H1 (cell line): Measurements from ENCODE around the gene WDR11. TPM values are rescaled to one million over a fixed set of nuclear protein-coding genes. Genes with fewer than 3 reads are reported as not detected.
A peak's percentile ranks its signal among the peaks of the same experiment; 100 is the strongest.

ENCODE experiments used
- CTCF ChIA-PET: fragments of 300-600 bp; sonication (Branson Sonifier 250); formaldehyde crosslinking; loops from one replicate; lab custom pipeline; 2021; ENCODE audit not compliant: partially characterized antibody; lab: Charles Lee
- POLR2A ChIA-PET: fragments of 300-600 bp; sonication (Branson Sonifier 250); formaldehyde crosslinking; loops from one replicate; lab custom pipeline; 2021; ENCODE audit warnings: inconsistent platforms; ENCODE audit not compliant: partially characterized antibody; lab: Charles Lee
- DNase-seq, 2 experiments: peaks; one replicate each; pipeline versions ENCODE4 v3.0.0 to v3.0.0-alpha.2; 2010 to 2022; ENCODE audit warnings: low spot score in 2 of 2, low read depth in 1 of 2, mixed read lengths in 1 of 2
- FAIRE-seq: peaks from 2 replicates; lab custom pipeline; 2011; peaks lifted over from hg19 to GRCh38; lab: Jason Lieb, UNC
- H2AFZ ChIP-seq: 2 replicates; pipeline ENCODE4 v1.8.1; 2012; ENCODE audit warnings: low read length, inconsistent platforms
- H2AK5ac ChIP-seq: 2 replicates; pipeline ENCODE4 v1.6.1; 2013; ENCODE audit warnings: low read depth, low read length
- H2BK120ac ChIP-seq: replicated peaks from 2 replicates; pipeline ENCODE3; 2013; ENCODE audit warnings: low read depth, low read length, inconsistent platforms
- H2BK12ac ChIP-seq: 2 replicates; pipeline ENCODE4 v1.6.1; 2013; ENCODE audit warnings: low read depth, low read length
- H2BK15ac ChIP-seq: 2 replicates; pipeline ENCODE4 v1.6.1; 2013; ENCODE audit warnings: low read length
- H2BK20ac ChIP-seq: 2 replicates; pipeline ENCODE4 v1.6.1; 2013; ENCODE audit warnings: low read length
- H2BK5ac ChIP-seq: 2 replicates; pipeline ENCODE4 v1.6.1; 2013; ENCODE audit warnings: low read depth, low read length
- H3K14ac ChIP-seq: 2 replicates; pipeline ENCODE4 v1.6.1; 2013; ENCODE audit warnings: inconsistent platforms; ENCODE audit not compliant: insufficient read length
- H3K18ac ChIP-seq: 2 replicates; pipeline ENCODE4 v1.6.1; 2013; ENCODE audit warnings: low read length; ENCODE audit errors: extremely low read depth
- H3K23ac ChIP-seq: 2 replicates; pipeline ENCODE4 v1.6.1; 2013; ENCODE audit warnings: inconsistent platforms; ENCODE audit not compliant: insufficient read length
- H3K23me2 ChIP-seq: 2 replicates; pipeline ENCODE4 v1.6.1; 2013; ENCODE audit warnings: low read depth, low read length
- H3K27ac ChIP-seq: 2 replicates; pipeline ENCODE4 v1.6.1; 2011; ENCODE audit warnings: low read depth, low read length, inconsistent platforms
- H3K27me3 ChIP-seq, 4 experiments: replicated peaks in 1 of 4; 1 replicate in 1 of 4; 2 replicates in 3 of 4; pipeline versions ENCODE4 v1.6.1 to v1.8.1; 2011 to 2013; ENCODE audit warnings: low read length in 3 of 4, mild to moderate bottlenecking in 3 of 4, inconsistent platforms in 2 of 4, mixed read lengths in 2 of 4, moderate library complexity in 1 of 4; ENCODE audit not compliant: control insufficient read depth in 3 of 4, insufficient read depth in 3 of 4; ENCODE audit errors: extremely low read depth in 1 of 4
- H3K36me3 ChIP-seq, 4 experiments: 2 replicates each; pipeline versions ENCODE4 v1.6.1 to v1.8.1; 2011 to 2013; ENCODE audit warnings: mild to moderate bottlenecking in 4 of 4, low read length in 3 of 4, moderate library complexity in 2 of 4, control low read depth in 1 of 4, inconsistent platforms in 1 of 4; ENCODE audit not compliant: insufficient read depth in 4 of 4, control insufficient read depth in 2 of 4
- H3K4ac ChIP-seq: replicated peaks from 2 replicates; pipeline ENCODE3; 2013; ENCODE audit warnings: low read length, low read depth, mixed read lengths, inconsistent platforms; ENCODE audit not compliant: insufficient read length
- H3K4me1 ChIP-seq, 4 experiments: replicated peaks in 1 of 4; 1 replicate in 1 of 4; 2 replicates in 3 of 4; pipeline versions ENCODE4 v1.6.1 to v1.8.1; 2011 to 2013; ENCODE audit warnings: low read length in 3 of 4, inconsistent platforms in 2 of 4, mixed read lengths in 1 of 4; ENCODE audit not compliant: insufficient read depth in 4 of 4, control insufficient read depth in 3 of 4
- H3K4me2 ChIP-seq, 2 experiments: 2 replicates each; pipeline versions ENCODE4 v1.6.1 to v1.8.1; 2011 to 2013; ENCODE audit warnings: low read depth in 2 of 2, low read length in 2 of 2, control low read depth in 1 of 2, inconsistent platforms in 1 of 2, mild to moderate bottlenecking in 1 of 2; ENCODE audit not compliant: insufficient read depth in 1 of 2
- H3K4me3 ChIP-seq, 4 experiments: fragments of 200-600, 300-600 bp in 1 of 4; sonication (generic), shearing (Covaris generic), sonication (Bioruptor Twin) in 1 of 4; 2 replicates each; pipeline versions ENCODE4 v1.5.1 to v1.8.1; 2011 to 2016; ENCODE audit warnings: low read length in 4 of 4, low read depth in 3 of 4, control low read depth in 2 of 4, inconsistent platforms in 2 of 4, mild to moderate bottlenecking in 2 of 4, mixed read lengths in 1 of 4, moderate library complexity in 1 of 4; ENCODE audit not compliant: insufficient read depth in 2 of 4; ENCODE audit errors: extremely low read depth in 1 of 4
- H3K56ac ChIP-seq: replicated peaks from 2 replicates; pipeline ENCODE3; 2013; ENCODE audit warnings: low read depth, mild to moderate bottlenecking, mixed read lengths, low read length, inconsistent platforms; ENCODE audit not compliant: insufficient read length
- H3K79me1 ChIP-seq: 2 replicates; pipeline ENCODE4 v1.6.1; 2013; ENCODE audit warnings: low read depth, low read length, control low read depth
- H3K79me2 ChIP-seq, 2 experiments: 2 replicates each; pipeline versions ENCODE4 v1.6.1 to v1.8.1; 2012 to 2013; ENCODE audit warnings: low read length in 2 of 2, mild to moderate bottlenecking in 2 of 2, inconsistent platforms in 1 of 2; ENCODE audit not compliant: insufficient read depth in 2 of 2, control insufficient read depth in 1 of 2
- H3K9ac ChIP-seq, 4 experiments: replicated peaks in 1 of 4; 1 replicate in 1 of 4; 2 replicates in 3 of 4; pipeline versions ENCODE4 v1.6.1 to v1.8.1; 2011 to 2013; ENCODE audit warnings: low read depth in 3 of 4, low read length in 3 of 4, control low read depth in 2 of 4, mild to moderate bottlenecking in 2 of 4, moderate library complexity in 2 of 4, inconsistent platforms in 1 of 4; ENCODE audit errors: extremely low read depth in 1 of 4
- H3K9me3 ChIP-seq, 2 experiments: 2 replicates each; pipeline versions ENCODE4 v1.6.1 to v1.8.1; 2012 to 2013; ENCODE audit warnings: mild to moderate bottlenecking in 2 of 2, moderate library complexity in 2 of 2, control low read depth in 1 of 2, inconsistent platforms in 1 of 2, low read depth in 1 of 2, low read length in 1 of 2, mixed read lengths in 1 of 2; ENCODE audit not compliant: insufficient read depth in 2 of 2
- H4K20me1 ChIP-seq, 2 experiments: replicated peaks in 1 of 2; 2 replicates each; pipeline versions ENCODE3 to v1.8.1; 2011 to 2013; ENCODE audit warnings: inconsistent platforms in 2 of 2, low read length in 2 of 2, mild to moderate bottlenecking in 1 of 2; ENCODE audit not compliant: insufficient read depth in 2 of 2, control insufficient read depth in 1 of 2
- H4K5ac ChIP-seq: 2 replicates; pipeline ENCODE4 v1.6.1; 2013; ENCODE audit warnings: low read length, low read depth, mixed read lengths, inconsistent platforms; ENCODE audit not compliant: insufficient read length
- H4K8ac ChIP-seq: 2 replicates; pipeline ENCODE4 v1.8.0; 2013; ENCODE audit warnings: mild to moderate bottlenecking, moderate library complexity, low read length, inconsistent platforms; ENCODE audit not compliant: insufficient read depth; ENCODE audit errors: extremely low read depth
- H4K91ac ChIP-seq: replicated peaks from 2 replicates; pipeline ENCODE3; 2013; ENCODE audit warnings: low read length, mixed read lengths, inconsistent platforms; ENCODE audit not compliant: insufficient read length
- CBX8 ChIP-seq: fragments of 300-800, 300-1000 bp; sonication (generic); IDR thresholded peaks from 2 replicates; pipeline ENCODE4 v1.7.1; 2016; ENCODE audit warnings: low read depth, low read length, borderline replicate concordance
- FOSL1 ChIP-seq: IDR thresholded peaks from 2 replicates; pipeline ENCODE4 v1.6.1; 2011; ENCODE audit warnings: mild to moderate bottlenecking, low read depth, low read length, moderate library complexity; ENCODE audit not compliant: insufficient read depth
- KDM4A ChIP-seq: IDR thresholded peaks from one replicate; pipeline ENCODE4 v1.7.1; 2012; ENCODE audit warnings: low read depth, mild to moderate bottlenecking, moderate library complexity, low read length, inconsistent platforms; ENCODE audit not compliant: severe bottlenecking
- RBBP5 ChIP-seq: IDR thresholded peaks from 2 replicates; pipeline ENCODE4 v1.7.1; 2012; ENCODE audit warnings: low read depth, mild to moderate bottlenecking, inconsistent platforms, low read length, moderate library complexity, borderline replicate concordance
- SIX5 ChIP-seq: IDR thresholded peaks from 2 replicates; pipeline ENCODE4 v1.6.1; 2011; ENCODE audit warnings: mild to moderate bottlenecking, low read depth, low read length
- SUZ12 ChIP-seq: fragments of 200-600 bp; sonication (generic); IDR thresholded peaks from 2 replicates; pipeline ENCODE4 v1.6.1; 2012; ENCODE audit warnings: mild to moderate bottlenecking, inconsistent platforms, low read length, moderate library complexity, mixed read lengths
- WGBS, 2 experiments: shearing (Covaris generic) in 1 of 2; methylation state at CpG; one replicate each; pipeline versions ENCODE4 v1.1.6 to v1.1.7; 2013 to 2015; ENCODE audit warnings: low lambda C conversion rate in 2 of 2, mixed read lengths in 2 of 2, inconsistent platforms in 1 of 2, low coverage in 1 of 2, missing lambda C conversion rate in 1 of 2; ENCODE audit not compliant: insufficient replicate concordance in 2 of 2, insufficient coverage in 1 of 2, insufficient read length in 1 of 2; ENCODE audit errors: extremely low coverage in 1 of 2, missing lambda C conversion rate in 1 of 2; 5-methylcytosine and 5-hydroxymethylcytosine counted together
- polyA plus RNA-seq, 7 experiments: library from polyadenylated mRNA; depleted of rRNA in 3 of 7; stranded (reverse) in 5 of 7; unstranded in 2 of 7; fragments of >200 nt in 5 of 7; fragments of 200-250 nt in 2 of 7; gene quantifications; 1 replicate in 5 of 7; 2 replicates in 1 of 7; 4 replicates in 1 of 7; pipeline versions ENCODE4 v1.2.1 to v1.2.3, GENCODE V29; 2011 to 2013; ENCODE audit warnings: missing spikeins in 2 of 7, mixed read lengths in 2 of 7
- total RNA-seq: library from RNA; stranded (reverse); fragmentation: NEBNext Ultra II Directional; extraction: Animal tissue kit (Norgen Biotek cat#: 25700); gene quantifications from 2 replicates; pipeline ENCODE4 v1.2.1, GENCODE V29; 2021
- TF ChIP-seq, protein P1 (sequence below): IDR thresholded peaks from 2 replicates; pipeline ENCODE4 v1.6.1; 2011; ENCODE audit warnings: low read depth, mild to moderate bottlenecking, low read length; ENCODE audit not compliant: insufficient read depth
- TF ChIP-seq, protein P2 (sequence below), 3 experiments: IDR thresholded peaks; 1 replicate in 2 of 3; 2 replicates in 1 of 3; pipeline versions ENCODE4 v1.5.1 to v1.6.1; 2011; ENCODE audit warnings: low read length in 3 of 3, mild to moderate bottlenecking in 3 of 3, inconsistent platforms in 2 of 3, low read depth in 1 of 3, moderate library complexity in 1 of 3; ENCODE audit not compliant: insufficient read depth in 1 of 3; ENCODE audit errors: control extremely low read depth in 1 of 3

The WDR11 gene
- total and polyA plus RNA-seq, 2 of the 8 experiments (the other 6 are each of a cell fraction or from before 2014, with no cell fraction given) = 39.7 to 41.9 TPM

DNA sequence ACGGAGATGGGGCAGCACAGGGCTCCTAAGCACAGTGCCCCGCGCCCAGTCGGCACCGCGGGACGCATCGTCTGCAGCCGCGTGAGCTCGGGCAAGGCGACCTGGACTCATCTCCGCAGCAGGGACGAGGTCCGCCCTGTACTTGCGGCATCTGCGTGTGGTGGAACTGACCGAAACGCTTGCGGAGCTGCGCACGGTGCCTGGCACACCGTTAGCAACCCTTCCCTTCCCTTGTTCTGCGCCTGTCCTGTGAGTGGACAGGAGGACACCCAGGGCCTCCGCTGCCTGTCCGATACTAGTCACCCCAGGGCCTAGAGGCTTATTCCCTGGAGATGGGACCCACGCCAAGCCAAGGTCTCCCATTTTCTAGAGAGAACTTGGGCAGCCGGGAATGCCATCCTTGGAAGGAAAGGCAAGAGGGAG, 98.5 kb downstream of the WDR11 start:
- Histone ChIP-seq H2BK12ac (peak overlapping the region; percentile 98), H4K20me1 (no peaks in the 10 kb centered on the region), H2AK5ac (no peak overlapping the region), H3K79me2 (no peaks in the 10 kb centered on the region), H3K23me2 (peaks cover 12% of the 10 kb centered on the region), H3K79me1 (no peaks in the 10 kb centered on the region), H3K36me3 (no peaks in the 10 kb centered on the region; a peak in 1 of 8 replicates), H4K8ac (peak overlapping the region; percentile 46; the same call in 1 of the 2 replicates), H3K14ac (no peak overlapping the region), H3K4me3 (peak overlapping the region; percentile 16 to 68 (median 52); a peak in 7 of 8 replicates), H4K5ac (no peak overlapping the region), H2BK120ac (no peak overlapping the region), H3K56ac (no peak overlapping the region), H4K91ac (peak overlapping the region; percentile 29), H2BK20ac (peak overlapping the region; percentile 40; the same call in 1 of the 2 replicates), H2AFZ (peak overlapping the region; percentile 74), H2BK5ac (peak overlapping the region; percentile 60; the same call in 1 of the 2 replicates), H3K4me1 (peaks cover 5 to 21% (median 13%) of the 10 kb centered on the region in 4 experiments), H3K23ac (no peak overlapping the region), H3K18ac (peak overlapping the region; percentile 92), H3K27ac (no peak overlapping the region), H3K27me3 (peaks cover 11 to 16% (median 13%) of the 10 kb centered on the region in 4 experiments), H3K9me3 (0 out of 4 replicates have a peak, but pooled peaks cover 0 to 2% of the 10 kb centered on the region in 2 experiments), H2BK15ac (peak overlapping the region; percentile 98), H3K9ac (no peak overlapping the region), H3K4ac (no peak overlapping the region), H3K4me2 (peak overlapping the region; percentile 92 to 94)
- peak in 1 of 2 experiments; percentile 56 for DNase-seq
- WGBS, 2 experiments = 10% methylated on average over 27 of the region's 28 CpGs; no CpG with 5 or more reads in 1 of the 2 experiments
- CTCF ChIA-PET = interaction anchor here (0.7 to 2.5 kb wide), 22 partner anchors 8 to 783 kb away, joined by 3 to 16 read pairs (median 3); no protein-coding TSS in a partner anchor
- POLR2A ChIA-PET = interaction anchor here (0.6 kb wide), 1 partner anchor 225 kb away, joined by 3 read pairs; no protein-coding TSS in a partner anchor
- FAIRE-seq = no peak
- TF ChIP-seq CBX8 = no peak
- no peak for TF ChIP-seq SIX5
- peak; percentile 86; the same call in 1 of the 2 replicates for TF ChIP-seq SUZ12
- TF ChIP-seq, protein P1, sequence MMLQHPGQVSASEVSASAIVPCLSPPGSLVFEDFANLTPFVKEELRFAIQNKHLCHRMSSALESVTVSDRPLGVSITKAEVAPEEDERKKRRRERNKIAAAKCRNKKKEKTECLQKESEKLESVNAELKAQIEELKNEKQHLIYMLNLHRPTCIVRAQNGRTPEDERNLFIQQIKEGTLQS = no peak
- TF ChIP-seq FOSL1 = no peak
- no peak for TF ChIP-seq RBBP5
- TF ChIP-seq KDM4A = peak; percentile 11
- TF ChIP-seq, protein P2, sequence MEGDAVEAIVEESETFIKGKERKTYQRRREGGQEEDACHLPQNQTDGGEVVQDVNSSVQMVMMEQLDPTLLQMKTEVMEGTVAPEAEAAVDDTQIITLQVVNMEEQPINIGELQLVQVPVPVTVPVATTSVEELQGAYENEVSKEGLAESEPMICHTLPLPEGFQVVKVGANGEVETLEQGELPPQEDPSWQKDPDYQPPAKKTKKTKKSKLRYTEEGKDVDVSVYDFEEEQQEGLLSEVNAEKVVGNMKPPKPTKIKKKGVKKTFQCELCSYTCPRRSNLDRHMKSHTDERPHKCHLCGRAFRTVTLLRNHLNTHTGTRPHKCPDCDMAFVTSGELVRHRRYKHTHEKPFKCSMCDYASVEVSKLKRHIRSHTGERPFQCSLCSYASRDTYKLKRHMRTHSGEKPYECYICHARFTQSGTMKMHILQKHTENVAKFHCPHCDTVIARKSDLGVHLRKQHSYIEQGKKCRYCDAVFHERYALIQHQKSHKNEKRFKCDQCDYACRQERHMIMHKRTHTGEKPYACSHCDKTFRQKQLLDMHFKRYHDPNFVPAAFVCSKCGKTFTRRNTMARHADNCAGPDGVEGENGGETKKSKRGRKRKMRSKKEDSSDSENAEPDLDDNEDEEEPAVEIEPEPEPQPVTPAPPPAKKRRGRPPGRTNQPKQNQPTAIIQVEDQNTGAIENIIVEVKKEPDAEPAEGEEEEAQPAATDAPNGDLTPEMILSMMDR (IDR thresholded peaks at IDR 0.05; ENCODE audit: control extremely low read depth in 1 of 3, insufficient read depth in 1 of 3, low read depth in 1 of 3, low read length in 3 of 3) = no peak
